GM12892 (cell line): ENCODE results near the gene SNU13.

Experiments used
- POLR2A ChIP-seq: IDR thresholded peaks from 2 replicates; pipeline ENCODE4 v1.6.1; 2011; ENCODE audit warnings: low read depth, low read length, control low read depth
- TAF1 ChIP-seq: IDR thresholded peaks from 2 replicates; pipeline ENCODE4 v1.6.1; 2011; ENCODE audit warnings: low read depth, mild to moderate bottlenecking, control low read depth, low read length, borderline replicate concordance

DNA sequence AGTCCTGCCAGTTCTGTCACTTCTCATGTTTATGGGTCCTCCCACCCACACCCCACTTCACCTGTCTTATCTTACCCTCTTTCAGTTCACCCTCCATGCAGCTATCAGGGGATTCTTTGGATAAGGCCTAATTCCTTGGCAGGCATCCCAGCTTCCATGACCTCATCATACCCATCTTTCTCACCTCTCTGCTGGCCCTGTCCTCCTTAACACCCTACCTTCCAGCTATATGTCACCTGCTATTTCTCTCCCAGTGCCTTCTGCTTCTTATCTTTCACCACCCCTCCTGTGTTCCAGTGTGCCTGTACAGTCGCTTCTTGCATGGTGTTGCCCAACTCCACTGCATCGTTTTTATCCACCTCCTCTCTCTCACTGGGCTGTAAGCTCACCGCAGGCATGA, 28.3 kb downstream of the SNU13 start:
- TF ChIP-seq POLR2A (no peak), TAF1 (no peak)
